ENCODE measurements around the gene F7. TPM values are rescaled to one million over a fixed set of nuclear protein-coding genes. Genes with fewer than 3 reads are reported as not detected.

F7 gene
- total RNA-seq, 2 donors from 2014 or later: not detected

GRCh38 chr13:113088691-113089020, 16.9 kb upstream of the F7 start:
- no peak for DNase-seq
- Histone ChIP-seq H3K4me3 (no peak overlapping the region), H3K9me3 (no peaks in the 10 kb centered on the region), H3K27ac (no peak overlapping the region), H3K36me3 (replicated peaks in 1 of 2; ENCODE audit: insufficient read depth in 1 of 2, low read depth in 2 of 2) (peaks cover 0 to 13% of the 10 kb centered on the region in 2 donors), H3K27me3 (no peaks in the 10 kb centered on the region), H3K4me1 (no peaks in the 10 kb centered on the region)
- WGBS, 2 donors: 89% methylated on average over 11 to 17 of the region's 17 CpGs
- intact Hi-C loops (cut with DNase I): no loop called here
- TF ChIP-seq CTCF (IDR thresholded peaks at IDR 0.05): no peak
- TF ChIP-seq POLR2A (IDR thresholded peaks at IDR 0.05): no peak
- ATAC-seq: no peak

GRCh38 chr13:113089693-113090414, 15.7 kb upstream of the F7 start:
- no peak overlapping the region for H3K4me3 ChIP-seq
- no peak overlapping the region for H3K27ac ChIP-seq
- H3K4me1 ChIP-seq: no peaks in the 10 kb centered on the region
- no peak for DNase-seq
- H3K36me3 ChIP-seq (replicated peaks in 1 of 2; ENCODE audit: insufficient read depth in 1 of 2, low read depth in 2 of 2): peaks cover 0 to 13% of the 10 kb centered on the region in 2 donors
- TF ChIP-seq POLR2A (IDR thresholded peaks at IDR 0.05) (no peak), CTCF (IDR thresholded peaks at IDR 0.05) (no peak)
- H3K27me3 ChIP-seq: no peaks in the 10 kb centered on the region
- no peak for ATAC-seq
- WGBS, 2 donors: 89% methylated on average over 31 to 36 of the region's 36 CpGs
- intact Hi-C loops (cut with DNase I): no loop called here
- no peaks in the 10 kb centered on the region for H3K9me3 ChIP-seq

GRCh38 chr13:113090415-113090770, 15.2 kb upstream of the F7 start:
- no peak for ATAC-seq
- TF ChIP-seq POLR2A (IDR thresholded peaks at IDR 0.05) (no peak), CTCF (IDR thresholded peaks at IDR 0.05) (no peak)
- Histone ChIP-seq H3K36me3 (replicated peaks in 1 of 2; ENCODE audit: insufficient read depth in 1 of 2, low read depth in 2 of 2) (peaks cover 0 to 13% of the 10 kb centered on the region in 2 donors), H3K4me3 (no peak overlapping the region), H3K27ac (no peak overlapping the region), H3K9me3 (no peaks in the 10 kb centered on the region), H3K4me1 (no peaks in the 10 kb centered on the region), H3K27me3 (no peaks in the 10 kb centered on the region)
- DNase-seq: no peak
- 89 to 95% methylated on average over 9 to 11 of the region's 13 CpGs for WGBS, 2 donors
- intact Hi-C loops (cut with DNase I): no loop called here

- H3K36me3 ChIP-seq (replicated peaks in 1 of 2; ENCODE audit: insufficient read depth in 1 of 2, low read depth in 2 of 2): peaks cover 0 to 13% of the 10 kb centered on the region in 2 donors
- no peaks in the 10 kb centered on the region for H3K4me1 ChIP-seq
- intact Hi-C loops (cut with DNase I): no loop called here
- no peak overlapping the region for H3K4me3 ChIP-seq
- WGBS, 2 donors: 88 to 90% methylated on average over 24 of the region's 24 CpGs
- ATAC-seq: no peak
- H3K27me3 ChIP-seq: no peaks in the 10 kb centered on the region
- no peak for TF ChIP-seq POLR2A (IDR thresholded peaks at IDR 0.05)
- TF ChIP-seq CTCF (IDR thresholded peaks at IDR 0.05): no peak
- H3K9me3 ChIP-seq: no peaks in the 10 kb centered on the region
- DNase-seq: no peak
- H3K27ac ChIP-seq: no peak overlapping the region
These were observed 14.8 kb upstream of the F7 start for GRCh38 chr13:113090806-113091205.

- ATAC-seq (no peak), DNase-seq (no peak)
- Histone ChIP-seq H3K27me3 (no peaks in the 10 kb centered on the region), H3K36me3 (replicated peaks in 1 of 2; ENCODE audit: insufficient read depth in 1 of 2, low read depth in 2 of 2) (peaks cover 0 to 13% of the 10 kb centered on the region in 2 donors), H3K27ac (no peak overlapping the region), H3K4me3 (no peak overlapping the region), H3K4me1 (no peaks in the 10 kb centered on the region), H3K9me3 (no peaks in the 10 kb centered on the region)
- no peak for TF ChIP-seq POLR2A (IDR thresholded peaks at IDR 0.05)
- no peak for TF ChIP-seq CTCF (IDR thresholded peaks at IDR 0.05)
- WGBS, 2 donors: 86 to 90% methylated on average over 14 to 29 of the region's 30 CpGs
- intact Hi-C loops (cut with DNase I): no loop called here
These were observed 14.3 kb upstream of the F7 start for GRCh38 chr13:113091211-113091771.

Data from body of pancreas (tissue), 4 donors.